Nephron (organoid): Measurements from ENCODE around the gene GNPTAB.

ENCODE experiments used
- H3K27ac Mint-ChIP-seq, 3 experiments: 2 replicates each; pipeline ENCODE4 v1.8.0; 2020; ENCODE audit warnings: mixed read lengths in 3 of 3, mild to moderate bottlenecking in 2 of 3, moderate library complexity in 1 of 3
- H3K27me3 Mint-ChIP-seq: 2 replicates; pipeline ENCODE4 v1.8.0; 2021; ENCODE audit warnings: low read depth, mild to moderate bottlenecking, moderate library complexity, mixed read lengths
- H3K36me3 Mint-ChIP-seq: 2 replicates; pipeline ENCODE4 v1.8.0; 2020; ENCODE audit warnings: low read depth, mixed read lengths
- H3K4me1 Mint-ChIP-seq: 2 replicates; pipeline ENCODE4 v1.8.0; 2020; ENCODE audit warnings: mixed read lengths
- H3K4me3 Mint-ChIP-seq, 3 experiments: 2 replicates each; pipeline ENCODE4 v1.8.0; 2020; ENCODE audit warnings: mild to moderate bottlenecking in 3 of 3, mixed read lengths in 3 of 3, moderate library complexity in 2 of 3
- H3K9me3 Mint-ChIP-seq: 2 replicates; pipeline ENCODE4 v1.8.0; 2020; ENCODE audit warnings: mixed read lengths
- CTCF ChIP-seq, 3 experiments: fragments of 200-600 bp; sonication (generic); IDR thresholded peaks; one replicate each; pipeline ENCODE4 v1.5.0; 2021; ENCODE audit warnings: antibody characterized with exemption in 3 of 3; ENCODE audit not compliant: unreplicated experiment in 3 of 3

GNPTAB gene

GRCh38 chr12:101830367-101831325, at the start of gene GNPTAB:
Gene GNPTAB (minus strand): TSS chr12:101830959. CDS start chr12:101830675, 284 bp downstream.
- Mint-ChIP-seq H3K4me1 (peaks cover 30% of the 10 kb centered on the region), H3K4me3 (peak within 1 kb of the TSS; percentile 98 to 99 (median 99)), H3K9me3 (no peaks in the 10 kb centered on the region), H3K27ac (peak within 1 kb of the TSS; percentile 70 to 81 (median 77)), H3K36me3 (no peaks in the 10 kb centered on the region), H3K27me3 (peaks cover 4% of the 10 kb centered on the region)
- TF ChIP-seq CTCF (IDR thresholded peaks at IDR 0.05; ENCODE audit: unreplicated experiment in 3 of 3), result peak; percentile 67 to 73 (median 73)

GRCh38 chr12:101878243-101878821, 47.6 kb upstream of the GNPTAB start:
- Mint-ChIP-seq H3K36me3 (no peaks in the 10 kb centered on the region), H3K9me3 (no peaks in the 10 kb centered on the region), H3K4me1 (peaks cover 6% of the 10 kb centered on the region), H3K4me3 (peak overlapping the region; percentile 80 to 93 (median 90)), H3K27ac (peak overlapping the region; percentile 52 to 79 (median 60)), H3K27me3 (peaks cover 18% of the 10 kb centered on the region)
- TF ChIP-seq CTCF (IDR thresholded peaks at IDR 0.05; ENCODE audit: unreplicated experiment in 3 of 3), result no peak

- peaks cover 6% of the 10 kb centered on the region for H3K4me1 Mint-ChIP-seq
- no peaks in the 10 kb centered on the region for H3K9me3 Mint-ChIP-seq
- no peaks in the 10 kb centered on the region for H3K36me3 Mint-ChIP-seq
- no peak for TF ChIP-seq CTCF (IDR thresholded peaks at IDR 0.05; ENCODE audit: unreplicated experiment in 3 of 3)
- H3K27ac Mint-ChIP-seq, result peak overlapping the region; percentile 52 to 79 (median 60)
- peaks cover 18% of the 10 kb centered on the region for H3K27me3 Mint-ChIP-seq
- peak overlapping the region; percentile 80 to 93 (median 90) for H3K4me3 Mint-ChIP-seq
These were observed 47.1 kb upstream of the GNPTAB start for GRCh38 chr12:101877806-101878242.

- Mint-ChIP-seq H3K4me1 (peaks cover 6% of the 10 kb centered on the region), H3K9me3 (no peaks in the 10 kb centered on the region), H3K4me3 (peak within 1 kb of the TSS; percentile 82 to 93 (median 90)), H3K36me3 (no peaks in the 10 kb centered on the region), H3K27ac (peak within 1 kb of the TSS; percentile 62 to 81 (median 74)), H3K27me3 (peaks cover 18% of the 10 kb centered on the region)
- TF ChIP-seq CTCF (IDR thresholded peaks at IDR 0.05; ENCODE audit: unreplicated experiment in 3 of 3), result no peak
These were observed 46.4 kb upstream of the GNPTAB start, which contains the start of gene DRAM1 for GRCh38 chr12:101876861-101877805. Gene DRAM1 (plus strand): TSS chr12:101877580. CDS start chr12:101877790, 210 bp downstream.

GRCh38 chr12:101876322-101876860, 45.6 kb upstream of the GNPTAB start:
- Mint-ChIP-seq H3K36me3 (no peaks in the 10 kb centered on the region), H3K4me1 (peaks cover 6% of the 10 kb centered on the region), H3K27me3 (peaks cover 18% of the 10 kb centered on the region), H3K27ac (peak overlapping the region; percentile 62 to 81 (median 74)), H3K4me3 (peak overlapping the region; percentile 72 to 82 (median 78)), H3K9me3 (no peaks in the 10 kb centered on the region)
- TF ChIP-seq CTCF (IDR thresholded peaks at IDR 0.05; ENCODE audit: unreplicated experiment in 3 of 3), result no peak
